NK-92 (cell line): ENCODE results near the gene NEBL.

ENCODE experiments used
- DNase-seq: peaks from one replicate; lab custom pipeline; 2025; ENCODE audit not compliant: unreplicated experiment; lab: John Stamatoyannopoulos, UW

NEBL gene

DNA sequence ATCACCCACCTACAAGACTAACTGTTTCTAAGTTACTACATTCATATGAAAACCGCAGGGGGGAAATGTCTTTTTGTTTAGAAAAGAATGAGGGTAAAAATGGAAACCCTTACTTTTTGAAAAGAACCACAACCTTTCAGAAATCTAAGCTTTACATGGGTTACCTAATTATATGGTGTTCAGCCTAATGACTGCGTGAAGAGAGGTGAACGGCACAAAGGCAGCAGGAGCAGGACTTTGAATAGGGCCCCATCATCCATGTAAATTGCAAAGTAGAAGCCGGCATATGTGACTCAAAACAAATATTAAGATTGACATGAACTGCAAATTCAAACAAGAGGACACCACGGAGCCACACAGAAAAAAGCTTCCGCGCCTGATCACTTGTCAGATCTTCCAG lies 25.1 kb downstream of the NEBL start:
- DNase-seq: no peak

DNA sequence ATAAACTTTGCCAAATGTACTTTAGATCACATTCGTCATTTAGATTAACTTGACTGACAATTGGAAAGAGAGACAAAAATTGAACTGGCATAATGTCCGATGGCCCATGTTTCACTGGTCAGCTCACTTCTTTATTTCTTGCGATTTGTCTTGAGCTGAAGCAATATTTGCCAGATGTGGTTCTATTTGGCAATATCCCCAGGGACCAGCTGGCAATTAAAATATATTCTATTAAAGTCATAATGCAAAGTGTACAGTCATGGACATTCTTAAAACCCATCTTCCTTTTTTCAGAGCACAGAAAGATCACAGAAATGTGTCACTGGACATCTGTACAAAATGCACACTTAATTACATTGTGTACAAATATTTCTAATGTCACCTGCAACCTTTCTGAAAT lies 26.3 kb downstream of the NEBL start:
- DNase-seq: no peak

GRCh38 chr10:20863008-20863407 lies 34.1 kb downstream of the NEBL start:
- no peak for DNase-seq

DNA sequence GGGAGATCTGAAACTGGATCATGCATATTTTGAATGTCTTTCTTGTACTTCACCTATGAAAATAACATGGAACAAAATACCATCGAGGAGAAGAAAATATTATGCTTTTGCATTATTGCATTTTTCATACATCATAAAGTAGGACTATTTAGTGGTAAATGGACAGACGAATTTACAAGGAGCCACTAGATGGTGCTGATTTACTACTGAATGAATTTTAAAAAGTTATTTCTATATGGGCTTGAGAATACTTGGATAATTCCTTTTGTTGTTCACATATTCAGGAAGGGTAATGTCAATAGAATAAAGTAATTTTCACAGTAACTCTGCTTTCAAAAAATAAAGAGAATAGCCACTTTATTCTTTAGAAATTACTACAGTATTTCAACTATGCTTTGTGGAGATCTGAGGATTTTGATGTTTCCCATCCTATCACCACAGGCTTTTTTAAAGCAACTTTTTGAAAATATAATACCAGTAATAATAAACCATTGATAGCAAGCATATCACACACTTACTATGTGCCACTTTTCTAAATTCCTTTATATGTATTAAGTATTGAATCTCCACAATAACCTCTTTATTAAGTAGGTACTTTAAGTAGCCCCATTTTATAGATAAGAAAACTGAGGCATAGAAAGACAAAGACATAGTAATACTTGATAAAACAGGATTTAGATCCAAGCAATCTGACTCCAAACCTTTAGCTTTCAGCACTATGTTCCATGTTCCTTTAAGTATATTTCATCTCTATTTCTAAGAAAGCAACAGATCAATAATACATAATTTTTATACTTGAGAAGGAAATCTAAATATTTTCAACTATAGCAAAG lies 38.6 kb downstream of the NEBL start:
- DNase-seq: no peak

DNA sequence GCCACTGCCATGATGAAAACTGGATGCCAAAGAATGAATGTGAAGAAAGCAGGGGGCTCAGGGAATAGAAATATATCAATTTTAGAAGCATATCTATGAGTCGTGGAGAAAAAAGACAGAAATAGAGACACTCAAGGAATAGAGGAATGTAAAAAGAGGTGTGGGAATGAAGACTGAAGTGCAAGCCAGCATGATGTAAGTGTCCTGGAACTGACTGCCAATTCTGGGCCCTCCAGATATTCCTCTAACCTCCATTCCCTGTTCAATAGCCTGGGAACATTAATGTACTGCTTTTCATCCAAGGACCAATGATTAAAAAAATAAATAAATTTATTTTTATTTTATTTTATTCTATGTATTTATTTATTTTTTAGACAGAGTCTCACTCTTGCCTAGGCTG lies 40.6 kb downstream of the NEBL start:
- DNase-seq: no peak

- no peak for DNase-seq
These were observed 41.6 kb downstream of the NEBL start for GRCh38 chr10:20855398-20856038.

DNA sequence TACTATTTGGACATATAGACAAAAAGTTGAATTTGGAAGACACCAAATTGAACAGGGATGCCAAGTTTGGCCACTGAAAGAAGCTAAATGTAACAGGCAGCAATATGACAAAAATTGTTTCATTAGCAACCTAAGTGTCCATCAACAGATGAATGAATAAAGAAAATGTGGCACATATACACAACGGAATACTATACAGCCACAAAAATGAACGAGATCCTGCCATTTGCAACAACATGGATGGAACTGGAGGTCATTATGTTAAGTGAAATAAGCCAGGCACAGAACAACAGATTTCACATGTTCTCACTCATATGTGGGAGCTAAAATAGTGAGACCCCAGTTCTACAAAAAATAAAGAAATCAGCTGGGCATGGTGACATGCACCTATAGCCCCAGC lies 43.8 kb downstream of the NEBL start:
- DNase-seq: no peak

DNA sequence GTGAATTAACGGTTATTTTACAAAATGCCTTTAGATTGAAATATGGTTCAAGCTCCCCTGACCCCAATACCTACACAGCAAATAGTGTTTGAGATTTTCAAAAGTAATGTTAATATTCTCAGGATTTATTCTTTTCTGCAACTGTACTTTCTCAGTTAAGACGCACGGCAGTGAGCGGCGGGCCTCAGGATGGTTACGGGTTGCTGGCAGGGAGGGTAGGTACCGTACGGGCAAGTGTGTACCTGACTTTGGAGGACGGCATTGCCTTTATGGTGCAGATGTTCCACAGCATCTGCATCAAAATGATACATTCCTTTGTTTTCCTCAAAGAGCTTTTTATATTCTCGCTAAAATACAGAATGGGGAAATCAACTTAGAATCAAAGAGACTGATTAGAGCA lies 44.8 kb downstream of the NEBL start:
- no peak for DNase-seq

- no peak for DNase-seq
These were observed 49.6 kb downstream of the NEBL start for GRCh38 chr10:20847512-20847911.

DNA sequence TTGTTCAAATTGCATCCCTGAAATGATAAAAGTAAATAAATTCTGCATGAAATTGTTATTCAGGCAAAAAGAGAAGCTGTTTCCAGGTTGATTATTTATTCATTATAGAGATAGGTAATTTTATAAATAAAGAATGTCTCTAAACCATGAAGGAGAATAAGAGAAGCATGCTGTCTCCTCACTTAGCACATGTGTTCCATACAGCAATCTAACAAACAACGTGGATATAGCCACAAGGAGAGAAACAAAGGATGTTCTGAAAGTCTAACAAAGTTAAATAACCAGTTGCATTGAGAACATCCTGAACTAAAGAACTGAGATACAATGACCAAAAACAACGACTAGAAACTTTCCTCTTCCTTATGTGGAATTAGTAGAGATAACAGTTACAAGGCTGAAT lies 50.8 kb downstream of the NEBL start:
- DNase-seq: no peak

GRCh38 chr10:20841419-20841818 lies 55.7 kb downstream of the NEBL start:
- DNase-seq: no peak

- no peak for DNase-seq
These were observed 57.2 kb downstream of the NEBL start for GRCh38 chr10:20839910-20840309.

DNA sequence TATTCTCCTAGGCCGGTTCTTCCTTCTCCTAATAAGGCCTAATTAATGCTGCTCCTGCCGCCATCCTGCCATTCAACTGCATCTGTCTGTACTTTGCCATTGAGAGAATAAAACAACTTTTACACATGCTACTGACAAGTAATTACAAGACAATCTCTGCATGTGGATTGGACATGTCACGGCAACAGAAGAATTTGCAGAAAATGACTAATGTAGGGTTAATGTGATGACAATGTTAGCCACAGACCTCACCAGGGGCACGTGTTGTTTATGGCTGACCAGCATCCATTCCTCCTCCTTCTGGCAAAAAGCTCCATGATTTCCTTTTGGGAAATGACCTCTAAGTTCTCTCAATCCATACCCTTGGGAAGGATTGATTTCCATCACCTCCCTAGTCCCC lies 58.0 kb downstream of the NEBL start:
- DNase-seq: no peak

DNA sequence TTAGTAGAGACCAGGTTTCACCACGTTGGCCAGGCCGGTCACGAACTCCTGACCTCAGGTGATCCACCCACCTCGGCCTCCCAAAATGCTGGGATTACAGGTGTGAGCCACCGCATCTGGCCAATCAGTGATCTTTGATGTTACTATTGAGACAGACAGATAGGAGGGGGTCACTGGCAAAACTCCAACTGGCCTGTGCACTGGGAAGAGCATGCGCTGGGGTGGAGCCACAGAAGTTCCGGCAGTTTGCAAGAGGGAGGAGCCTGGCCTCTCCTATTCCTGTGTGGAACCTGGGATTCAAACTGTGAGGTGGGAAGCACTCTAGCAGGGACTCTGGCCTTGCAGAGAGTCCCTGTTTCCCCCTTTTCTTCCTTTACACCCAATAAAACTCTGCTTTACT lies 60.7 kb downstream of the NEBL start:
- no peak for DNase-seq

DNA sequence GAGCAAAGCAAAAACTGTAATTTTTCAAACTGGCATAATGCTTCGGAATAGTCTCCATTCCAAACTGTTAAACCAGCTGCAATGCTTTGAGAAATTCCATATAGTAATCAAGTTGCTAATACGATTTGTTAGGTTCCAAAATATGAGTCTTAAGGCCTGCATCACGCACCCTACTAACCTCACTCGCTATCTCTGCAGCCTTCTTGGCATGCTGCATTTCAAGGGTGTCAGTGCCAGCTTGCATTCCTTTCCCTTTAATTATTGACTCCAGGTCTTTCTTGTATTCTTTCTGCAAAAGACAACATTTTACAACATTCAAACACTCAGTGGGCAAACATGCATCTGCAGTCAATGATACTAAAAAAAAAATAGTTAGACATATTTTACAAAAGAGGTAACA lies 61.8 kb downstream of the NEBL start:
- no peak for DNase-seq

DNA sequence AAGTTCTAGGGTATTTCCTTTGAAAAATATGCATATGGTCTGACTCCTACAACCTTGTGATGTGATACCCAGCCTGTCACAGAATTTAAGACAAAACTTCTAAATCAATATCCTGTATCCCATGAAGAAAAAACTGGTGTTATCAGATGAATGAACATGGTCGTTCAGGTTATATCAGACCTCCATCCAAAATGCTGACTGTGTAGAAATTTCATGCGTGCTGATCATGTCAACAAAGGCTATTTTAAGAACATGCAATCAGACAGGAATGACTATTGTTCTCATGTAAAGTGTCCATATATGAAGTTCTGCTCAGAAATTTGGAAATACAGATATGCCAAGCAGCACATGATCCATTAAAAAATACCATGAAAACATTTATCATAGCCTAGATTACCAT lies 62.3 kb downstream of the NEBL start:
- DNase-seq: no peak

GRCh38 chr10:20822825-20823224 lies 74.3 kb downstream of the NEBL start:
- no peak for DNase-seq

- no peak for DNase-seq
These were observed 79.5 kb downstream of the NEBL start for GRCh38 chr10:20817646-20818045.

GRCh38 chr10:20817116-20817515 lies 80.0 kb downstream of the NEBL start:
- no peak for DNase-seq

DNA sequence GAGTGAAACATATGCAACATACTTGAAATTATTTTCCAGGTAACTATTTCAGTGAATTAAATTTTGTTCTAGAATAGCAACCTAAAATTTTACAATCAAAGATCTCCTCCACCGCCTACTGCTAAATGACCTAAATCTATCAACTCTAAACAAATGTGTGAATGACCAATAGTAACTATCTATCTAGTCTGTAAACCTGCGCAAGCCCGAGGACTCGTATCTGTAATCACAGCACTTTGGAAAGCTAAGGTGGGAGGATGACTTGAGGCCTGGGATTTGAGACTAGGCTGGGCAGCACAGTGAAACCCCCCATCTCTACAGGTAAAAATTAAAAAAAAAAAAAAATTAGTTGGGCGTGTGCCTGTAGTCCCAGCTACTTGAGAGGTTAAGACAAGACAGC lies 83.0 kb downstream of the NEBL start:
- no peak for DNase-seq

- no peak for DNase-seq
These were observed 86.0 kb downstream of the NEBL start for GRCh38 chr10:20811131-20811530.

DNA sequence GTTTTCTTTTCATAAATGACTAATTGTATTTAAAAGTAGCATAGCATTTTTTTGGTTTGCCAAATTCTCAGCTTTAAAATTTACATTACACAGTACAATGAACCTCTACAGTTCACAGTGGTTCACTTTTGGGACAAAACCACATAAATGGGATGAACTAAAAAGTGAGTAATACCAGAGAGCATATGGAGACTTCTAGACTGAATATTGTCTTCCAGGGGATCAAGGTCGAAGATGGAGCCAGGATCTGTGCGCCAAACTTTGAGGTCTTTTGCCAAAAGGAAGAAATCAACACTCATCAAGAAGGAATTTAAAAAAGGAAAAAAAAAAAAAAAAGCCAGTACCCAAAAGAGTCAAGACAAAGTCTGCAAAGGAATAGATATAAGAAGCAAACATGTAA lies 87.5 kb downstream of the NEBL start:
- no peak for DNase-seq

DNA sequence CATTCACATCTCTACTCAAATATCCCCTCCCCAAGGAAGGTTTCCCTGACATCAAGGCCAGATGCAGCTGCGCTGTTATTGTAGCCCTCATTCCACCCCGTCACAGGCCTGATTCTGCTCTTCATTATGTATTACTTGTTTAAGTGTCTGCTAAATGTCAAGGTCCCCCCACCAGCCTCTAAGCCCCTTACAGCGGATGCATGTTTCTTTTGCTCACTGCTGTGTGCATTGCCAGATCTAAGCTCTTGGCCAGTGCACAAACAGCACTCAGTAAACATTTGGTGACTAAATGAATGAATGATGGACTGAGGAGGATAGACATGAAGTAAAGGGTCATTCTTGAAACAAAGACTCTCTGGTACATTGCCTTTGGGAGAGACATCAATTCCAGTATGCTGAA lies 90.6 kb downstream of the NEBL start:
- DNase-seq: no peak
